OCI-LY7 (cell line): Measurements from ENCODE around the gene TALDO1. TPM values are rescaled to one million over a fixed set of nuclear protein-coding genes. Genes with fewer than 3 reads are reported as not detected.
A peak's percentile ranks its signal among the peaks of the same experiment; 100 is the strongest.

Source experiments
- BruUV-seq: library from RNA; stranded (reverse); fragments of 400-500 nt; replicated peaks from 2 replicates; lab custom pipeline; 2021; lab: Mats Ljungman, UMichigan
- CTCF ChIA-PET: fragments of 300-600 bp; sonication (Branson Sonifier 250); formaldehyde crosslinking; loops from one replicate; lab custom pipeline; 2022; ENCODE audit warnings: antibody characterized with exemption; ENCODE audit not compliant: unreplicated experiment; lab: Charles Lee
- POLR2A ChIA-PET: fragments of 300-600 bp; sonication (Branson Sonifier 250); formaldehyde crosslinking; loops from one replicate; lab custom pipeline; 2022; ENCODE audit warnings: antibody characterized with exemption; lab: Charles Lee
- DNase-seq: peaks from one replicate; pipeline ENCODE4 v3.0.0-alpha.2; 2015; ENCODE audit warnings: low spot score
- H2AFZ ChIP-seq: fragments of 200-600 bp; sonication (generic), shearing (Covaris generic); 2 replicates; pipeline ENCODE4 v1.6.1; 2014; ENCODE audit warnings: mild to moderate bottlenecking, antibody characterized with exemption, low read length, moderate library complexity
- H3K27ac ChIP-seq: fragments of 200-600 bp; sonication (generic); 2 replicates; pipeline ENCODE4 v1.5.1; 2014; ENCODE audit warnings: mixed run types, low read depth, mild to moderate bottlenecking, moderate library complexity, low read length, inconsistent platforms; ENCODE audit not compliant: poor library complexity, severe bottlenecking
- H3K36me3 ChIP-seq: fragments of 200-600 bp; sonication (generic); 2 replicates; pipeline ENCODE4 v1.6.1; 2014; ENCODE audit warnings: mild to moderate bottlenecking, antibody characterized with exemption, low read length, moderate library complexity, mixed read lengths; ENCODE audit not compliant: insufficient read depth
- H3K4me1 ChIP-seq: fragments of 200-600 bp; sonication (generic); 2 replicates; pipeline ENCODE4 v1.5.1; 2014; ENCODE audit warnings: mild to moderate bottlenecking, low read length; ENCODE audit not compliant: insufficient read depth, poor library complexity, severe bottlenecking
- H3K4me2 ChIP-seq: fragments of 200-600 bp; sonication (generic); 2 replicates; pipeline ENCODE4 v1.6.1; 2014; ENCODE audit warnings: mild to moderate bottlenecking, low read length
- H3K4me3 ChIP-seq: fragments of 200-600 bp; sonication (generic); 2 replicates; pipeline ENCODE4 v1.5.1; 2014; ENCODE audit warnings: mild to moderate bottlenecking, low read depth, low read length; ENCODE audit not compliant: poor library complexity, severe bottlenecking
- H3K79me2 ChIP-seq: fragments of 200-600 bp; sonication (generic); 2 replicates; pipeline ENCODE4 v1.6.1; 2016; ENCODE audit warnings: low read depth, mild to moderate bottlenecking, low read length, moderate library complexity, mixed read lengths; ENCODE audit not compliant: insufficient read depth
- H3K9me2 ChIP-seq: fragments of 200-600 bp; sonication (generic); 2 replicates; pipeline ENCODE4 v1.6.1; 2016; ENCODE audit warnings: mild to moderate bottlenecking, low read length, mixed read lengths; ENCODE audit not compliant: insufficient read depth
- H3K9me3 ChIP-seq: fragments of 200-600 bp; sonication (generic); 2 replicates; pipeline ENCODE4 v1.6.1; 2014; ENCODE audit warnings: mild to moderate bottlenecking, mixed run types, low read length, mixed read lengths
- H4K20me1 ChIP-seq: fragments of 200-600 bp; sonication (generic); 2 replicates; pipeline ENCODE4 v1.6.1; 2014; ENCODE audit warnings: mild to moderate bottlenecking, antibody characterized with exemption, low read length, moderate library complexity, mixed read lengths; ENCODE audit not compliant: insufficient read depth
- CTCF ChIP-seq: fragments of 200-600 bp; sonication (generic); conservative IDR thresholded peaks from 2 replicates; pipeline ENCODE4 v1.5.1; 2014; ENCODE audit warnings: mild to moderate bottlenecking, antibody characterized with exemption, low read length, moderate library complexity, mixed read lengths
- EZH2phosphoT487 ChIP-seq: fragments of 200-600 bp; sonication (generic); IDR thresholded peaks from 2 replicates; pipeline ENCODE4 v1.6.1; 2018; ENCODE audit warnings: low read depth, borderline replicate concordance, mild to moderate bottlenecking, mixed run types, antibody characterized with exemption, low read length, moderate library complexity, mixed read lengths
- intact Hi-C: fragments of 100-400 bp; cut with micrococcal nuclease; formaldehyde crosslinking; loops from one replicate; pipeline ENCODE4 v1.10.0; 2022; ENCODE audit not compliant: unreplicated experiment
- total RNA-seq, 2 experiments: library from RNA; depleted of rRNA in 1 of 2; stranded (reverse); fragments of >200 nt in 1 of 2; shearing (Covaris generic) in 1 of 2; gene quantifications; 2 replicates each; pipeline ENCODE4 v1.2.3, GENCODE V29; 2014 to 2022

The TALDO1 gene
- total RNA-seq, 2 experiments from 2014 or later = 172 to 226 TPM

- Histone ChIP-seq H2AFZ (no peak overlapping the region), H3K4me3 (no peak overlapping the region), H3K9me2 (no peaks in the 10 kb centered on the region), H3K4me2 (no peak overlapping the region), H3K9me3 (no peaks in the 10 kb centered on the region), H3K4me1 (peaks cover 39% of the 10 kb centered on the region), H4K20me1 (no peaks in the 10 kb centered on the region), H3K27ac (no peak overlapping the region), H3K79me2 (no peaks in the 10 kb centered on the region), H3K36me3 (no peaks in the 10 kb centered on the region)
- ChIA-PET POLR2A (interaction anchor here (0.5 kb wide), 1 partner anchor 59 kb away, joined by 4 read pairs; no protein-coding TSS in a partner anchor), CTCF (no interaction called here)
- no peak for TF ChIP-seq EZH2phosphoT487
- TF ChIP-seq CTCF = peak; percentile 92
- BruUV-seq = no TSS peak
- peak; percentile 73 for DNase-seq
- intact Hi-C loops = loop anchor here (1.0 kb wide), 1 partner anchor 37 kb away; no protein-coding TSS in a partner anchor
Measured at GRCh38 chr11:727859-728748, 19.2 kb upstream of the TALDO1 start.

GRCh38 chr11:728901-729491 lies 18.3 kb upstream of the TALDO1 start:
- H3K4me3 ChIP-seq = no peak overlapping the region
- no peak for TF ChIP-seq EZH2phosphoT487
- TF ChIP-seq CTCF = no peak
- no peak overlapping the region; the same call in 1 of the 2 replicates for H3K4me2 ChIP-seq
- H3K79me2 ChIP-seq = no peaks in the 10 kb centered on the region
- H2AFZ ChIP-seq = no peak overlapping the region
- intact Hi-C loops = loop anchor here (1.0 kb wide), 1 partner anchor 36 kb away; no protein-coding TSS in a partner anchor
- CTCF ChIA-PET = no interaction called here
- H3K4me1 ChIP-seq = peaks cover 37% of the 10 kb centered on the region
- no peak overlapping the region for H3K27ac ChIP-seq
- H3K9me3 ChIP-seq = no peaks in the 10 kb centered on the region
- H3K9me2 ChIP-seq = no peaks in the 10 kb centered on the region
- POLR2A ChIA-PET = no interaction called here
- BruUV-seq = no TSS peak
- DNase-seq = no peak
- no peaks in the 10 kb centered on the region for H3K36me3 ChIP-seq
- no peaks in the 10 kb centered on the region for H4K20me1 ChIP-seq
